ENCODE measurements around the gene AEN. TPM values are rescaled to one million over a fixed set of nuclear protein-coding genes. Genes with fewer than 3 reads are reported as not detected.

The AEN gene
- total RNA-seq, 4 donors from 2014 or later: 21.6 to 32.8 (median 27.3) TPM

DNA sequence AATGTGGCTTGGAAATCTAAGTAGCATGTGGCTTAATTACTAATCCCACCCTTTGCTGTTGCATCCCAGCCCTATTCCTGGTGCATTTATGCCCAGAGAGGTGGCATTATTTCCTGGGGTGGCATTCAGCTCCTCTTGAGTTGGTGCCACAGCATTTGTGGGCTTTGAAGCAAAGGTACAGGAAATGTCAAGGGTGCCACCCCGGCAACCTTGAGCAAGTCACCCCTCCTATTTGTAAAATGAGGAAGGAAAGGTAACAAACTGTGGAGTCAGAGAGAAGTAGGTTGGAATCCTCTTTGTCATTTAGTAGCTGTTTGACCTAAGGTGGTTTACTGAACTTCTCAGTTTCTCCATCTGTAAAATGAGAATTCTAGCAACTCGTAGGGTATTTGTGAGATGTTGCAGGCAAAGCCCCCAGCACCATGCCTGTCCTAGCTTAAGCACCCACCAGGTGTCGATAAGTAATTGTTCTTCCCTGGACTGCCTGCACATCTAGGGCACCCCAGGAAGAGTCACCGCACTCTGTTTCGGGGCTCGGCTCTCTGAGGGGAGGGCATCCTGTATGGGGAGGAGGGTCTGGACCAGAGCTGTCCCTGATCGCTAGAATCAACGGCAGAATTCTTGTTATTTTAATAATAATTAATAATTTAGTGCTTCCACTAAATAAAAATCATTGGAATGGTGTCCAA is 34.8 kb downstream of the AEN start:
- intact Hi-C loops (cut with DNase I): no loop called here
- H3K4me3 ChIP-seq (replicated peaks in 1 of 3): no peak overlapping the region
- no peaks in the 10 kb centered on the region for H3K9me3 ChIP-seq
- no peaks in the 10 kb centered on the region for H3K36me3 ChIP-seq
- DNase-seq: no peak
- H3K27me3 ChIP-seq: no peaks in the 10 kb centered on the region
- TF ChIP-seq CTCF (IDR thresholded peaks at IDR 0.05) (no peak), POLR2A (IDR thresholded peaks at IDR 0.05) (no peak)
- H3K27ac ChIP-seq: no peak overlapping the region
- WGBS, 2 donors: 90 to 91% methylated on average over 8 of the region's 8 CpGs
- no peaks in the 10 kb centered on the region for H3K4me1 ChIP-seq

- Histone ChIP-seq H3K36me3 (no peaks in the 10 kb centered on the region), H3K4me1 (no peaks in the 10 kb centered on the region), H3K4me3 (replicated peaks in 1 of 3) (no peak overlapping the region), H3K9me3 (no peaks in the 10 kb centered on the region), H3K27me3 (no peaks in the 10 kb centered on the region), H3K27ac (no peak overlapping the region)
- 63 to 88% methylated on average over 4 to 6 of the region's 10 CpGs for WGBS, 2 donors
- no peak for DNase-seq
- intact Hi-C loops (cut with DNase I): no loop called here
- TF ChIP-seq CTCF (IDR thresholded peaks at IDR 0.05): no peak
- TF ChIP-seq POLR2A (IDR thresholded peaks at IDR 0.05): no peak
These were observed 35.7 kb downstream of the AEN start for GRCh38 chr15:88656760-88657221.

- Histone ChIP-seq H3K27me3 (no peaks in the 10 kb centered on the region), H3K27ac (no peak overlapping the region), H3K9me3 (no peaks in the 10 kb centered on the region), H3K4me3 (replicated peaks in 1 of 3) (no peak overlapping the region), H3K36me3 (no peaks in the 10 kb centered on the region), H3K4me1 (no peaks in the 10 kb centered on the region)
- intact Hi-C loops (cut with DNase I): no loop called here
- TF ChIP-seq CTCF (IDR thresholded peaks at IDR 0.05) (peak; percentile 17 to 53 (median 35)), POLR2A (IDR thresholded peaks at IDR 0.05) (no peak)
- WGBS, 2 donors: 31 to 39% methylated on average over 10 to 13 of the region's 13 CpGs
- DNase-seq: peak in 1 of 2 donors; percentile 30
These were observed 36.4 kb downstream of the AEN start for GRCh38 chr15:88657326-88658069.

GRCh38 chr15:88658070-88658965 is 37.2 kb downstream of the AEN start:
- intact Hi-C loops (cut with DNase I): no loop called here

More at GRCh38 chr15:88658070-88658965, 37.2 kb downstream of the AEN start:
- Histone ChIP-seq H3K4me1 (no peaks in the 10 kb centered on the region), H3K36me3 (no peaks in the 10 kb centered on the region), H3K4me3 (replicated peaks in 1 of 3) (no peak overlapping the region), H3K27me3 (no peaks in the 10 kb centered on the region), H3K27ac (no peak overlapping the region), H3K9me3 (no peaks in the 10 kb centered on the region)
- DNase-seq: no peak
- no peak for TF ChIP-seq POLR2A (IDR thresholded peaks at IDR 0.05)
- no peak for TF ChIP-seq CTCF (IDR thresholded peaks at IDR 0.05)
- WGBS, 2 donors: 80 to 83% methylated on average over 11 to 13 of the region's 13 CpGs

Measured in thyroid gland (tissue), 4 donors.